Transverse colon (tissue), 4 donors: ENCODE measurements around the gene CEACAM16.

Source experiments
- CTCF ChIP-seq, 5 experiments: fragments of 200-600 bp in 3 of 5; fragments of 450-650 bp in 2 of 5; sonication (generic) in 3 of 5; IDR thresholded peaks; 1 replicate in 2 of 5; 2 replicates in 3 of 5; pipeline ENCODE4 v1.5.1; 2016 to 2017; ENCODE audit warnings: antibody characterized with exemption in 5 of 5, inconsistent platforms in 3 of 5, mild to moderate bottlenecking in 2 of 5, moderate library complexity in 1 of 5
- POLR2A ChIP-seq: fragments of 450-650 bp; IDR thresholded peaks from one replicate; pipeline ENCODE4 v1.6.1; 2016; ENCODE audit warnings: antibody characterized with exemption, mild to moderate bottlenecking, moderate library complexity
- POLR2AphosphoS5 ChIP-seq, 3 donors: sonication (generic); formaldehyde crosslinking; IDR thresholded peaks; one replicate each; pipeline ENCODE4 v1.6.1; 2016; ENCODE audit warnings: antibody characterized with exemption in 3 of 3

- TF ChIP-seq POLR2A (peak; percentile 69), CTCF (IDR thresholded peaks at IDR 0.05) (no peak), POLR2AphosphoS5 (IDR thresholded peaks at IDR 0.05) (peak; percentile 91 to 95 (median 92))
Measured at GRCh38 chr19:44741841-44742329, 42.9 kb downstream of the CEACAM16 start.
